ENCODE results near the gene PFKFB3.
"Not testable (repeated sequence)": the region's sequence is repeated elsewhere in the genome, so short reads cannot be mapped to it uniquely, and the experiment has no call there.

PFKFB3 gene

DNA sequence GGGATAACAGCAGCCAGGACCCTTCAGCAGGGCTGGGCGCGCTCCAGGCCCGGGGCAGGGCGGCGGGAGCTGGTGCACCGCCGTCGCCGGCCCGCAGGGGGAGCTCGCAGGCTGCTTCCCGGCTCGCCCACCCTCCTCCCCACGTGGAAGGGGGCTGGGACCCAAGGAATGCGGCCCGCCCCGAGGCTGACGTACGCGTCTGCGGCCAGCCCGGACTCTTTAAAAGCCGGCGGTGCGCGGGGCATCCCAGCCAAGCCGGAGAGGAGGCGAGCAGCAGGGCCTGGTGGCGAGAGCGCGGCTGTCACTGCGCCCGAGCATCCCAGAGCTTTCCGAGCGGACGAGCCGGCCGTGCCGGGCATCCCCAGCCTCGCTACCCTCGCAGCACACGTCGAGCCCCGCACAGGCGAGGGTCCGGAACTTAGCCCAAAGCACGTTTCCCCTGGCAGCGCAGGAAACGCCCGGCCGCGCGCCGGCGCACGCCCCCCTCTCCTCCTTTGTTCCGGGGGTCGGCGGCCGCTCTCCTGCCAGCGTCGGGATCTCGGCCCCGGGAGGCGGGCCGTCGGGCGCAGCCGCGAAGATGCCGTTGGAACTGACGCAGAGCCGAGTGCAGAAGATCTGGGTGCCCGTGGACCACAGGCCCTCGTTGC, at the start of gene PFKFB3:
PFKFB3 (plus strand) TSS at position 249 of the 647 bp plus-strand sequence; CDS start at position 578, 329 bp downstream.
- DNase-seq (ENCODE audit: low spot score): peak; percentile 99

DNA sequence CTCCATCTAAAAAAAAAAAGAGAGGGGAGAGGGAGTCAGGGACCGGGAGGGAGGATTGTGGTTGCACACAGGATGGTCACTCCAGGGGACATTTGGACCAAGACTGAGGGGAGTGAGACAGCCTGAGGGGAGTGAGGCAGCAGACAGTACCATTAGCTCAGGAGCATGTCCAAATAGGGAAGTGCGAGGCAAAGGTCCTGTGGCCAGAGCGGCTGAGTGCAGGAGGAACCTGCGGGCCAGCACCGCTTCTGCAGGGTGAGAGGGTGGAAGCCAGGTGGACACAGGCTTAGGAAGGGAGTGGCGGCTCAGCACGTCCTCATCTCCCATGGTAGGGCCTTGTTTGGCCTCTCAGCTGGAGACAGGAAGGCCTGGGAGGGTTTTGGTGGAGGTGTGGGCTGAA, 48.9 kb upstream of the PFKFB3 start:
- DNase-seq (ENCODE audit: low spot score): no peak

- no peak for DNase-seq (ENCODE audit: low spot score)
Measured at GRCh38 chr10:6154566-6154965, 48.2 kb upstream of the PFKFB3 start.

GRCh38 chr10:6158276-6158675, 44.5 kb upstream of the PFKFB3 start:
- DNase-seq (ENCODE audit: low spot score): no peak

DNA sequence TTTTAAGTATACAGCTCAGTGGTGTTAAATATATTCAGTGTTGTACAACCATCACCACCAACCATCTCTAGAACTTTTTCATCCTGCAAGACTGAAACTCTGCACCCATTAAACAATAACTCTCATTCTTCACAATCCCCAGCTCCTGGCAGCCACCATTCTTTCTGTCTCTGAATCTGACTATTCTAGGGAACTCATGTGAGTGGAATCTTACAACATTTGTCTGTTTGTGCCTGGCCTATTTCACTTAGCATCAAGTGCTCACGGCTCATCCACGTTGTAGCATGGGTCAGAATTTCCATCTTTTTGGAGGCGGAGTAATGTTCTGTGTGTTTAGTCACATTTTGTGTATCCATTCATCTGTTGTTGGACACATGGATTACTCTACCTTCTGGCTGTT, 40.8 kb upstream of the PFKFB3 start:
- no peak for DNase-seq (ENCODE audit: low spot score)

DNA sequence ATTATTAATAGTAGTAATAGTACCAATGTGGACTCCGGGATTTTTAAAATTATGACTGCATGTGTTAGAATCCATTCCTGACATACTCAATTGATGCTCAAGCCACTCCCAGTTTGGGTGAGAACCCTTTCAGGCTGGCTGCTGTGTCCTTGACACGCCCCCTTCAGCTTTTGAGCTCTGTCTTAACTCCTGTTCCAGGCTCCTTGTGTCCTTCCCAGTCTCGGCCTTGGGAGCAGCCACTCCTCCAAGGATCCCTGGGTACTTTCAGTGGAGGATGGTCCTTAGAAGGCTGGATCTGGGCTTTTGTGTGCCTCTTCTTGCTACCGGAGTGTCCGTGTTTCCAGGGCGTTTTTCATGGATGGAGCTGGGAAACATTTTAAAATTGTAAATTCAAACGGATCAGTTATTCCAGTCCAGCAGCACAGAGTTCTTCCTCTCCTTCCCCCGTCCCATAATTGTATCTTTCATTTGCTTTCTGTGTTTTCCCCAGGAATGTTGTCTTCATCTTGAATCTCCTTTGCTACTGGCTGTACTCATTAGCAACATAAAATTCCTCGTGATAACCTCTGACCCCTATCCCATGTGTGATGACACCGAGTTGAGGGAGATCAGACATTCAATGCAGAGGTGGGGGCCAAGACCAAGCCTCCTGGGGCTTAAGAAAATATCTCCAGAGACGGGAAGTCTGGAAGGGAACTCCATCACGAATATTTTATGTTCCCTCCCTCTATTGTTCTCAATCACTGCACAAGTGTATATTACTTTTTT, 40.0 kb upstream of the PFKFB3 start:
- DNase-seq (ENCODE audit: low spot score): no peak

DNA sequence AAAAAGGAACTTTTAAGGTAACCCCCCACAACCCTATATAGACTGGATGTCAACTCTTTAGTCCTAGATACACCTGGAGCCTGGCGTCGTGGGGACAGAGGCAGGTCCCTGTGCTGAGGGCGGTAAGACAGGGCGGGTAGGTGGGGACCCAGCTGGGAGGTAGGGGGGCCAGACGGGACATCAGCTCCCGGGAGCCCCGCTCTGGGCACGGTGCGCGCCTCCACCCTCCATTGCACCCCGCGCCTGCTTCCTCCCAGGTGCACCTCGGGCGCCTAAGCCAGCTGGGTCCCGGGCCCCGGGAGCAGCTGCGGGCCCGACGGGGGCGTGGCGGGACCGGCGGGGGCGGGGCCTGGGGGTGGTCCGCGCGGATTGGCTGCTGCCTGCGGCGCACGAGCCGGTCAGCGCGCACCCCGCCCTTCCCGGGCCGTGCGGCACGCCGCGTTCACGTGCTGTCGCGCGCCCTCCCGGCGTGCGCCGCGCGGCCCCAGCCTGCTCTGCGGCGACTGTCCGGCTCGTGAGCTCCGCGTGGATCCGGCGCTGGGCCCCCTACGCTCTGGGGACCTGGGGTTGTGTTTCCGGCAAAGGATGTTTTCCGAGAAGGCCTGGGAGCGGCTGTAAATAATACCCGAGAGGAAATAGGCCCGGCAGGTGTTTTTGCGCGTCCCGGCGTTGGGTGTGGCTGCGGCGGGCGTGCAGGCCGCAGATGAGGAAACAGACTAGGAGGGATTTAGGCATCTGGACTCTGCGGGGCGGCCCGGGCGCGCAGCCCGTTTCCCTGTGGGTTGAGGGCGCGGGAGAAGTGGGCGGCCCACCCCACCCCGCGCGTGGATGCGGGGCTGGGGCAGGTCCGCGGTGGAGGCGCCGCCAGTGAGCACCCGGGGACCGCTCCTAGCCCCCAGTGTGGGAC, 39.1 kb upstream of the PFKFB3 start:
- DNase-seq (ENCODE audit: low spot score): peak; percentile 95

DNA sequence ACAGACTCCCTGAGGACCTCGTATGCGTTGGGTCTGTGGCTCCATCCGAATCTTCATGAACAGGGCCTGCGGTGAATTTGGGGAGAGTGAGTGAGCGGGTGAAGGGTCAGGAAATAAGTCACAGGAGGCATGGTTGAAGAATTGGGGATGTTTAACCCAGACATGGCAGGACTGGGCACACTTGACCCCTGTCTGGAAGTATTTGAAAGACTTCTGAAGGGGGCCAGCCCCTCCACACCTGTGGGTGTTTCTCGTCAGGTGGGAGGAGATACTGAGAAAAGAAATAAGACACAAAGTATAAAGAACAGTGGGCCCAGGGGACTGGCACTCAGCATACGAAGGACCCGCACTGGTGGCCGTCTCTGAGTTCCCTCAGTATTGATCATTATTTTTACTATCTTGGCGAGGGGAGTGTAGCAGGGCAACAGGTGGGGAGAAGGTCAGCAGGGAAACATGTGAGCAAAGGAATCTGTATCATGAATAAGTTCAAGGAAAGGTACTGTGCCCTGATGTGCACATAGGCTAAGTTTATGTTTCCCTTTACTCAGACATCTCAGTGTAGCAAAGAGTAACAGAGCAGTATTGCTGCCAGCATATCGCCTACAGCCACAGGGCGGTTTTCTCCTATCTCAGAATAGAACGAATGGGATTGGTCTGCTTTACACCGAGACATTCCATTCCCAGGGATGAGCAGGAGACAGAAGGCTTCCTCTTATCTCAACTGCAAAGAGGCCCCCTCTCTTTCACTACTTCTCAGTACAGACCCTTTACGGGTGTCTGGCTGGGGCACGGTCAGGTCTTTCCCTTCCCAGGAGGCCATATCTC, 38.2 kb upstream of the PFKFB3 start:
- no peak for DNase-seq (ENCODE audit: low spot score)

- no peak for DNase-seq (ENCODE audit: low spot score)
Measured at GRCh38 chr10:6165221-6165725, 37.5 kb upstream of the PFKFB3 start.

GRCh38 chr10:6165933-6166332, 36.8 kb upstream of the PFKFB3 start:
- not testable (repeated sequence) for DNase-seq (ENCODE audit: low spot score)

- DNase-seq (ENCODE audit: low spot score): no peak
Measured at GRCh38 chr10:6167456-6167855, 35.3 kb upstream of the PFKFB3 start.

GRCh38 chr10:6168084-6168483, 34.6 kb upstream of the PFKFB3 start:
- no peak for DNase-seq (ENCODE audit: low spot score)

GRCh38 chr10:6170638-6171037, 32.1 kb upstream of the PFKFB3 start:
- no peak for DNase-seq (ENCODE audit: low spot score)

GRCh38 chr10:6171881-6172695, 30.6 kb upstream of the PFKFB3 start:
- peak; percentile 82 for DNase-seq (ENCODE audit: low spot score)

GRCh38 chr10:6173203-6173602, 29.5 kb upstream of the PFKFB3 start:
- no peak for DNase-seq (ENCODE audit: low spot score)

DNA sequence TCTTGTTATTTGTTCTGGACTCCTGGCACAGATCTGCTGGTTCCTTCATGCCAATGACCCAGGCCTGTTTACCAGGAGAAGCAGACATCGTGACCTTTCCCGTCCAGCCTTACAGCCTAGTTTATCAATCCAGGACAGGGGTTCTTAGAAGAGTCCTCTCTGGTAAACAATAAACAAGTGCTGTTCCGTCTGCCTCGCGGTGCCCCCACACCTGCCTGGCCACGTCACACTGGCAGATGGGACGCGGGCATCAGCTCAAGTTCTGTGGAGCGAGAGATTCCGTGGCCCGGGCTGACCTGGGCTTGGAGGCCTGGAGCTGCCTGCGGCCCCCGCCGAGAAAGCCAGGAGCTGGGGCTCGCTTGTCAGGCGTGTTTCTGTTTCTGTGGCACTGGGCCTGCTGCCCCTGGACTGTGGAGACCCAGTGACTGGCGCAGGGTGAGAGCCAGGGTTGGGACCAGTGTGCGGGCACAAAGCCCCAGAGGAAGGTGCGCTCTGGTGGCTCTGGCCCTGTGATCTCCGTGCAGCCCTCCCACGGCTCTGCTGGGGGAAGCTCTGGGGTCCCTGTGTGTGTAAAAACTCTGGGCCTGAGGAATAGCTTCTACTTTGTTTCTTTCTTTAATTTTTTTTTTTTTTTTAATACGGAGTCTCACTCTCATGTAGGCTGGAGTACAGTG, 28.4 kb upstream of the PFKFB3 start:
- no peak for DNase-seq (ENCODE audit: low spot score)

DNA sequence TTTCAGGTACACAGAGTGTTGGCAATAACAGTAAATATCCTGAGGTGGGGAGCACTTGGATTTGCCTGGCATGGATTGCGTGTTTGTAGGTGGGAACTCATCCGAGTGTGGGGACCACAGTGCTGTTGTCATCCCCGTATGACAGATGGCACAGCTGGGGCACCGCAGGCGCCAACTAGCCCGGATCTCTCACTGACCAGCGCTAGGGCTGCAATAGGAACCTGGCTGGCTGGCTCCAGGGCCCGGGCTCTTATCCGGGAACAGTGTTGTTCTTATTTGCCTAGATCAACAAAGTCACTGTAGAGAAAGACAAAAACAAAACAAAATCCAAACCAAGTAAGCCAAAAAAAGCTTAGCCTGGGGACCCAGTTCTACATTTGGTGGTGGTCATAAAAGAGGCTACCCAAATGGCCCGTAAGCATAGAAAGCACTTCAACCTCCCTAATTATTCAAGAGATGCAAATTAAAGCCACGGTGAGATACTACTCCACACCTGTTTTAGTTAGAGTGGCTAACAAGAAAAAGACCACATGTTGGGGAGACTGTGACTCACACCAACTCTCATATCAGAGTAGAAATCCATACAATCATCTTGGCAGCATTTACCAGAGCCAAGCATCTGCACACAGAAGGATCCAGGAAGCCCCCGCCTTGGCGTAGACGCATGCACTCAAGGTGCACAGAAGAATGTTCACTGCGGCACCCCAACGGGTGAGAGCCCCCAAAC, 27.2 kb upstream of the PFKFB3 start:
- no peak for DNase-seq (ENCODE audit: low spot score)

DNA sequence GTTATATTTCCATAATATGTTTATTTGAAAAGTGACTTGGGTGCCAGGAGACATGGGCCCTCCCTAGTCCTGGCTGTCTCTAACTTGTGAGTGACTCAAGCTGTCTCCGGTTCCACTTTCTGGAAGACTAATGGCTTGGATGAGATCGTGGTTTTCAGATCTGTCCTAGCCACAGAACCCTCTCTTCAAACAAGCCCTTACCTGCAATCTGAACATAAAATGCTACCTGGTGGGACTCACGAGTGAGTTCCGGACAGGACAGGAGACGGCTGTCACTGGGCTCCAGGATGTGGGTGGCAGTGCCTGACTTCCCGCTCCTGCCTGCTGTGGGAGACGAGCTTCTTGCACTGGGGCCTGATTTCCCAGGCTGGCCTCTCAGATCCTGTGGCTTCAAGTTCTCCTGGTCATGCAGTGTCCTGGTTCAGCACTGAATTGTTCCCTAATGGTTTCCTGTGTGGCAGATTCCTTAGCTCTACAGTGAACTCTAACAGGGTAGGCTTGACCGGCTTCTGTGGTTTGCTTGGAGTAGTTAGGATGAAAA, 26.0 kb upstream of the PFKFB3 start:
- DNase-seq (ENCODE audit: low spot score): no peak

DNA sequence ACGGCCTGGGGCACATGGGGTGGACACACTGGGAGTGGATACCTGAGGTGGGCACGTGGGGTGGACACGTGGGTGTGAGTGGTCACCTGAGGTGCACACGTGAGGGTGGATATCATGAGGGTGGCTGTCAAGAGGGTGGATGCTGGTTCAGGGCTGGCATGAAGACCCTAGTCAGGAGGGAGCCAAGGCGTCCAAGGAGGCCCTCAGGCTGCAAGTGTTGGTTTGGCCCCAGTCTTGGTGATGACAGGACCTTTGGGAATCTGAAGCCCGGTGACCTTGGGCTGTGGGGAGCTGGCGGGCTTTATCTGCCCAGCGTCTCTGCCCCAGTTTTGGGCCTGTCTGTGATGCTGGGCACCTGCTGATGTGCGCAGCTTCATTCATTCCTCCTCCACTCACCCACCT, 24.9 kb upstream of the PFKFB3 start:
- DNase-seq (ENCODE audit: low spot score): no peak

All from AG08396 (cell line).